HEK293 (cell line): ENCODE data around the gene HEPHL1.

Experiments
- CTCF ChIA-PET: fragments of 350-600 bp; formaldehyde crosslinking; extraction: SDS; loops from one replicate; lab custom pipeline; 2021; ENCODE audit warnings: antibody characterized with exemption; lab: Yijun Ruan, JAX
- POLR2A ChIA-PET: fragments of 300-600 bp; formaldehyde crosslinking; extraction: SDS; loops from one replicate; lab custom pipeline; 2020; ENCODE audit warnings: antibody characterized with exemption, inconsistent platforms; lab: Yijun Ruan, JAX
- H3K27ac ChIP-seq: fragments of 200-500 bp; sonication (Bioruptor generic); 2 replicates; pipeline ENCODE4 v1.5.1; 2014; ENCODE audit warnings: low read depth, low read length, control low read depth, inconsistent platforms; ENCODE audit errors: extremely low read depth
- H3K36me3 ChIP-seq, 2 experiments: fragments of 200-500 bp in 1 of 2; sonication (Bioruptor generic) in 1 of 2; 1 replicate in 1 of 2; 2 replicates in 1 of 2; pipeline ENCODE4 v1.5.1; 2014 to 2017; ENCODE audit warnings: inconsistent platforms in 2 of 2, low read length in 2 of 2; ENCODE audit not compliant: control insufficient read depth in 2 of 2, insufficient read depth in 1 of 2
- H3K4me1 ChIP-seq: fragments of 200-500 bp; sonication (Bioruptor generic); 2 replicates; pipeline ENCODE4 v1.5.1; 2014; ENCODE audit warnings: mild to moderate bottlenecking, low read length, inconsistent platforms; ENCODE audit not compliant: control insufficient read depth, insufficient read depth
- H3K4me3 ChIP-seq: 2 replicates; pipeline ENCODE4 v1.5.1; 2011; ENCODE audit warnings: low read depth, mild to moderate bottlenecking, control low read depth, low read length, moderate library complexity
- H3K9me3 ChIP-seq: fragments of 200-500 bp; sonication (Bioruptor generic); 2 replicates; pipeline ENCODE4 v1.5.1; 2014; ENCODE audit warnings: low read depth, low read length, inconsistent platforms; ENCODE audit not compliant: control insufficient read depth, insufficient read depth
- INSM2 ChIP-seq: fragments of 450-650 bp; formaldehyde crosslinking; IDR thresholded peaks from 2 replicates; pipeline ENCODE4 v1.5.1; 2016; ENCODE audit warnings: missing biosample characterization, missing genetic modification characterization
- PBX3 ChIP-seq: sonication (generic); formaldehyde crosslinking; IDR thresholded peaks from 2 replicates; pipeline ENCODE4 v1.8.1; 2022; ENCODE audit warnings: mild to moderate bottlenecking, moderate library complexity, missing genetic modification reagents
- PRDM4 ChIP-seq: fragments of 450-650 bp; formaldehyde crosslinking; IDR thresholded peaks from 2 replicates; pipeline ENCODE4 v1.5.1; 2017; ENCODE audit warnings: missing biosample characterization, missing genetic modification characterization
- YY2 ChIP-seq: fragments of 450-650 bp; formaldehyde crosslinking; IDR thresholded peaks from 2 replicates; pipeline ENCODE4 v1.5.1; 2016; ENCODE audit warnings: missing biosample characterization, missing genetic modification characterization
- ZBTB17 ChIP-seq: fragments of 450-650 bp; formaldehyde crosslinking; IDR thresholded peaks from 2 replicates; pipeline ENCODE4 v1.5.1; 2016; ENCODE audit warnings: missing biosample characterization, missing genetic modification characterization
- ZBTB20 ChIP-seq: fragments of 450-650 bp; formaldehyde crosslinking; IDR thresholded peaks from 2 replicates; pipeline ENCODE4 v1.5.1; 2016; ENCODE audit warnings: missing biosample characterization, missing genetic modification characterization
- ZBTB49 ChIP-seq: fragments of 450-650 bp; formaldehyde crosslinking; IDR thresholded peaks from 2 replicates; pipeline ENCODE4 v1.5.1; 2016; ENCODE audit warnings: missing biosample characterization, missing genetic modification characterization, low read depth
- ZFP37 ChIP-seq: fragments of 450-650 bp; formaldehyde crosslinking; IDR thresholded peaks from 2 replicates; pipeline ENCODE4 v1.5.1; 2016; ENCODE audit warnings: missing biosample characterization, missing genetic modification characterization
- ZNF133 ChIP-seq: fragments of 450-650 bp; formaldehyde crosslinking; IDR thresholded peaks from 2 replicates; pipeline ENCODE4 v1.5.1; 2016; ENCODE audit warnings: missing biosample characterization, missing genetic modification characterization
- ZNF214 ChIP-seq: fragments of 450-650 bp; formaldehyde crosslinking; IDR thresholded peaks from 2 replicates; pipeline ENCODE4 v1.5.1; 2017; ENCODE audit warnings: missing biosample characterization, mild to moderate bottlenecking, missing genetic modification characterization, borderline replicate concordance
- ZNF335 ChIP-seq: fragments of 450-650 bp; formaldehyde crosslinking; conservative IDR thresholded peaks from 2 replicates; pipeline ENCODE4 v1.5.1; 2016; ENCODE audit warnings: missing biosample characterization, missing genetic modification characterization
- ZNF423 ChIP-seq: fragments of 450-650 bp; formaldehyde crosslinking; IDR thresholded peaks from 2 replicates; pipeline ENCODE4 v1.5.1; 2016; ENCODE audit warnings: missing biosample characterization, missing genetic modification characterization
- ZNF544 ChIP-seq: fragments of 450-650 bp; formaldehyde crosslinking; IDR thresholded peaks from 2 replicates; pipeline ENCODE4 v1.5.0; 2017; ENCODE audit warnings: missing biosample characterization, missing genetic modification characterization
- ZNF549 ChIP-seq: fragments of 450-650 bp; IDR thresholded peaks from 2 replicates; pipeline ENCODE4 v1.5.1; 2018; ENCODE audit warnings: missing biosample characterization, missing genetic modification characterization, mild to moderate bottlenecking, inconsistent platforms, moderate library complexity
- ZNF623 ChIP-seq: fragments of 450-650 bp; formaldehyde crosslinking; IDR thresholded peaks from 2 replicates; pipeline ENCODE4 v1.5.1; 2016; ENCODE audit warnings: missing biosample characterization, missing genetic modification characterization
- ZNF624 ChIP-seq: fragments of 450-650 bp; formaldehyde crosslinking; IDR thresholded peaks from 2 replicates; pipeline ENCODE4 v1.5.1; 2017; ENCODE audit warnings: missing biosample characterization, missing genetic modification characterization
- ZNF692 ChIP-seq: fragments of 450-650 bp; formaldehyde crosslinking; IDR thresholded peaks from 2 replicates; pipeline ENCODE4 v1.5.1; 2016; ENCODE audit warnings: missing biosample characterization, missing genetic modification characterization
- ZNF704 ChIP-seq: fragments of 450-650 bp; formaldehyde crosslinking; IDR thresholded peaks from 2 replicates; pipeline ENCODE4 v1.5.1; 2016; ENCODE audit warnings: missing biosample characterization, missing genetic modification characterization
- ZXDB ChIP-seq: fragments of 450-650 bp; formaldehyde crosslinking; IDR thresholded peaks from 2 replicates; pipeline ENCODE4 v1.5.1; 2016; ENCODE audit warnings: missing biosample characterization, missing genetic modification characterization

The HEPHL1 gene

GRCh38 chr11:94129512-94130297, 108.6 kb downstream of the HEPHL1 start (continued):
- TF ChIP-seq ZNF692 (tag by site-specific recombination) (0 out of 2 replicates have a peak, but pooled peaks have one; percentile 1), ZBTB17 (tag by site-specific recombination) (peak; percentile 10; the same call in 1 of the 2 replicates), ZNF423 (tag by site-specific recombination) (no peak), INSM2 (tag by site-specific recombination) (no peak), ZNF544 (tag by site-specific recombination) (no peak), ZNF214 (tag by site-specific recombination) (0 out of 2 replicates have a peak, but pooled peaks have one; percentile 15)

- H3K36me3 ChIP-seq: no peaks in the 10 kb centered on the region
- TF ChIP-seq ZNF335 (tag by site-specific recombination) (no peak), ZNF133 (tag by site-specific recombination) (no peak), ZXDB (tag by site-specific recombination) (no peak), PRDM4 (0 out of 2 replicates have a peak, but pooled peaks have one; percentile 19), ZFP37 (tag by site-specific recombination) (no peak), ZNF624 (tag by site-specific recombination) (no peak)
- CTCF ChIA-PET: interaction anchor here (0.6 to 2.2 kb wide), 4 partner anchors 53 to 287 kb away, joined by 3 to 8 read pairs (median 6); no protein-coding TSS in a partner anchor
- POLR2A ChIA-PET: no interaction called here
- H3K9me3 ChIP-seq: no peaks in the 10 kb centered on the region
- no peak overlapping the region for H3K27ac ChIP-seq
- peak overlapping the region; percentile 82 for H3K4me3 ChIP-seq
- peaks cover 5% of the 10 kb centered on the region for H3K4me1 ChIP-seq
Measured at GRCh38 chr11:94130298-94131046, 109.3 kb downstream of the HEPHL1 start.

- Histone ChIP-seq H3K4me1 (peaks cover 8% of the 10 kb centered on the region), H3K36me3 (no peaks in the 10 kb centered on the region), H3K4me3 (no peak overlapping the region), H3K9me3 (no peaks in the 10 kb centered on the region), H3K27ac (no peak overlapping the region)
- POLR2A ChIA-PET: no interaction called here
- CTCF ChIA-PET: interaction anchor here (0.7 to 1.5 kb wide), 5 partner anchors 13 to 236 kb away, joined by 3 to 8 read pairs (median 3); no protein-coding TSS in a partner anchor
- TF ChIP-seq YY2 (tag by site-specific recombination) (no peak), ZNF549 (tag by site-specific recombination) (no peak), ZNF704 (no peak), ZBTB49 (no peak), ZBTB20 (tag by site-specific recombination) (no peak), ZNF623 (tag by site-specific recombination) (no peak), PBX3 (no peak)
Measured at GRCh38 chr11:94131047-94131717, 110.0 kb downstream of the HEPHL1 start.
